ENCODE results near the gene CENPO.

CENPO gene

DNA sequence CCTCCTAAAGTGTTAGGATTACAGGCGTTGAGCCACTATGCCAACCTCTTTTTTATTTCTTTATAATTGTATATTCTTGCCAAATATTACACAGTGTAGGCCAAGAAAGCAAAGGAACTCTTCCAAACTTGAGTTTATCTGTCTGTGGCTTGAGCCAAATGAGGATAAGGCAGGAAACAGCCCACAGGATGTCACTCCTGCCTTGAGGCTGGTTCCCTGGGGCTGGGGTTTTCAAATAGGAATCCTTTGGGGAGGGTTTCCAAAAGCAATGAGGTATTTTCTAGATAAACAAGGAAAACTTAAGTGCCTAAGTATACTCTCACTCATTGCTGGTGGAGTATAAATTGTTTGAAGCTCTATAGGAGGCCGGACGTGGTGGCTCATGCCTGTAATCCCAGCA, 70.4 kb downstream of the CENPO start:
- Histone ChIP-seq H3K4me3 (replicated peaks; ENCODE audit: insufficient read depth, low read length) (no peak overlapping the region), H3K27ac (replicated peaks) (no peak overlapping the region), H3K27me3 (ENCODE audit: insufficient read depth, poor library complexity, severe bottlenecking) (no peaks in the 10 kb centered on the region)
- DNase-seq (ENCODE audit: low read depth in 1 of 2, low spot score in 1 of 2): no peak
- TF ChIP-seq POLR2AphosphoS5 (IDR thresholded peaks at IDR 0.05; ENCODE audit: low read depth) (no peak), GABPA (IDR thresholded peaks at IDR 0.05; ENCODE audit: low read depth) (no peak), SPI1 (IDR thresholded peaks at IDR 0.05; ENCODE audit: borderline replicate concordance, low read depth) (no peak), REST (IDR thresholded peaks at IDR 0.05; ENCODE audit: insufficient replicate concordance, low read depth) (no peak)
- TF ChIP-seq, protein P1, sequence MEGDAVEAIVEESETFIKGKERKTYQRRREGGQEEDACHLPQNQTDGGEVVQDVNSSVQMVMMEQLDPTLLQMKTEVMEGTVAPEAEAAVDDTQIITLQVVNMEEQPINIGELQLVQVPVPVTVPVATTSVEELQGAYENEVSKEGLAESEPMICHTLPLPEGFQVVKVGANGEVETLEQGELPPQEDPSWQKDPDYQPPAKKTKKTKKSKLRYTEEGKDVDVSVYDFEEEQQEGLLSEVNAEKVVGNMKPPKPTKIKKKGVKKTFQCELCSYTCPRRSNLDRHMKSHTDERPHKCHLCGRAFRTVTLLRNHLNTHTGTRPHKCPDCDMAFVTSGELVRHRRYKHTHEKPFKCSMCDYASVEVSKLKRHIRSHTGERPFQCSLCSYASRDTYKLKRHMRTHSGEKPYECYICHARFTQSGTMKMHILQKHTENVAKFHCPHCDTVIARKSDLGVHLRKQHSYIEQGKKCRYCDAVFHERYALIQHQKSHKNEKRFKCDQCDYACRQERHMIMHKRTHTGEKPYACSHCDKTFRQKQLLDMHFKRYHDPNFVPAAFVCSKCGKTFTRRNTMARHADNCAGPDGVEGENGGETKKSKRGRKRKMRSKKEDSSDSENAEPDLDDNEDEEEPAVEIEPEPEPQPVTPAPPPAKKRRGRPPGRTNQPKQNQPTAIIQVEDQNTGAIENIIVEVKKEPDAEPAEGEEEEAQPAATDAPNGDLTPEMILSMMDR (IDR thresholded peaks at IDR 0.05; ENCODE audit: insufficient read depth, low read length): no peak

DNA sequence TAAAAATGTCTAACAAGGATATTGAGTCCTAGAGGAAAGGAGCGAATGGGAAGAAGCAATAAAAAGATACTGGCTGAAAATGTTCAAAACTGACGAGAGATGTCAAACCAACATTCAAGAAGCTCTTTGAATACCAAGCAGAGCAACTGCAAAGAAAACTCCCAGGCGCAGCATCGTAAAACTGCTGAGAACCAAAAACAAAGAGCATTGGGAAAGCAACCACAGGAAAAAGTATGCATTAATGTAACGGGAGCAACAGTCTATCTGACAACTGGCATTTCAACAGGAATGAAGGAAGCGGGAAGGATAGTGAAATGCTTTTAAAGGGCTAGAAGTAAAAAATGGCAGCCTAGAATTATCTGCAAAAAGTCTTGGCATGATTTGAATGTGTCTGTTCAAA, 73.7 kb downstream of the CENPO start:
- H3K27ac ChIP-seq (replicated peaks): no peak overlapping the region
- no peaks in the 10 kb centered on the region for H3K27me3 ChIP-seq (ENCODE audit: insufficient read depth, poor library complexity, severe bottlenecking)
- TF ChIP-seq REST (IDR thresholded peaks at IDR 0.05; ENCODE audit: insufficient replicate concordance, low read depth) (no peak), GABPA (IDR thresholded peaks at IDR 0.05; ENCODE audit: low read depth) (no peak), POLR2AphosphoS5 (IDR thresholded peaks at IDR 0.05; ENCODE audit: low read depth) (no peak), SPI1 (IDR thresholded peaks at IDR 0.05; ENCODE audit: borderline replicate concordance, low read depth) (no peak)
- TF ChIP-seq, protein P1 (IDR thresholded peaks at IDR 0.05; ENCODE audit: insufficient read depth, low read length): no peak
- DNase-seq (ENCODE audit: low read depth in 1 of 2, low spot score in 1 of 2): no peak
- no peak overlapping the region for H3K4me3 ChIP-seq (replicated peaks; ENCODE audit: insufficient read depth, low read length)

DNA sequence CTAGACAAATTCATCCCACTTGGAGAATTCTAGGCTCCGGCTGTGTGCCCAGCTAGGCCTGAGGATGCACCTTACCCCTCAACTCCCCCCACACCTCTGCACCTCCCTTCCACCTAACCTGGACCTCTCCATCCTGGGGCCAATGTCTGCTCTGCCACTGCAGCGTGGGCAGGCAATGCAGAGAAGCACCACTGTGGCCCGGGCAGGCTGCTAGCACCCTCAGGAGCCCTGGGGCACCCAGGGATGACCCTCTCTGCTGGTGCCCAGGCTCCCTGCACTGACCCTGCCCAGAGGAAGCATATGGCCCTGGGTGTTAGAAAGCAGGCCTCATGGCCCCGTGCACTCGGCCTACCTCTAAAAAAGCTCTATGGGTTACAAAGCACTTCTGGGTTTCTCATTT, 77.2 kb downstream of the CENPO start:
- no peak overlapping the region for H3K27ac ChIP-seq (replicated peaks)
- no peaks in the 10 kb centered on the region for H3K27me3 ChIP-seq (ENCODE audit: insufficient read depth, poor library complexity, severe bottlenecking)
- no peak overlapping the region for H3K4me3 ChIP-seq (replicated peaks; ENCODE audit: insufficient read depth, low read length)
- no peak for DNase-seq (ENCODE audit: low read depth in 1 of 2, low spot score in 1 of 2)
- no peak for TF ChIP-seq REST (IDR thresholded peaks at IDR 0.05; ENCODE audit: insufficient replicate concordance, low read depth)
- TF ChIP-seq SPI1 (IDR thresholded peaks at IDR 0.05; ENCODE audit: borderline replicate concordance, low read depth): no peak
- TF ChIP-seq POLR2AphosphoS5 (IDR thresholded peaks at IDR 0.05; ENCODE audit: low read depth): no peak
- TF ChIP-seq, protein P1 (IDR thresholded peaks at IDR 0.05; ENCODE audit: insufficient read depth, low read length): no peak
- TF ChIP-seq GABPA (IDR thresholded peaks at IDR 0.05; ENCODE audit: low read depth): no peak
